ENCODE results near the gene NDUFB10.

NDUFB10 gene

DNA sequence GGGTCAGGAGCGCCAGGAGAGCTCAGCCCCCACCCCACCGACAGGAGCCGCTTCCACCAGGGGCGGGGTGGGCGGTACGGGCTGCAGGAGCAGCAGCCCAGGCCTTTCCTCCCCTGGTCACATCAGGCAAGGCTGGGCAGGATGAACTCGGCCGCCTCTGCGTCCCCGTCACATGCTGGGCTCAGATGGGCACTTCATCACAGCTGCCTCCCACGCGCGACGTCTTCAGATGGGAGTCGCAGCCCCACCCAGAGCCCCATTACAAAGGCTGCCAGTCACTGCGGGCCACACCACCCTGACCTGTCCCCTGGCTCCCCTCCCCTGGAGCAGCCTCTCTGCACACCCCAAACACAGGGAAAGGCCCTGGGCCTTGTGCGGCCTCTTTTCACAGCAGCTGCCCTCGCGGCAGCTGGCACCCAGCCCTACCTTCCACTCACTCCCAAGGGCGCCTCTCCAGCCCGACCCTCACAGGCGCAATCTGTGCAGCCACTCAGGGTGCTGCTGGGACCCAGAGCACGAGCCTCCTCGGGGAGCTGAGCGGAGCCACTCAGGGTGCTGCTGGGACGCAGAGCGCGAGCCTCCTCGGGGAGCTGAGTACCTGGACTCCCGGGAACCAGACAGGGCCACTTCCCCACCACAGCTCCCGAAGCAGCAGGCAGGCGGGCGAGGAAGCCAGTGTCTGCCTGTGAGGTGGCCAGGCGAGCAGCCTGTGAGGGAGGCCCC is 45.6 kb downstream of the NDUFB10 start:
- DNase-seq = no peak

DNA sequence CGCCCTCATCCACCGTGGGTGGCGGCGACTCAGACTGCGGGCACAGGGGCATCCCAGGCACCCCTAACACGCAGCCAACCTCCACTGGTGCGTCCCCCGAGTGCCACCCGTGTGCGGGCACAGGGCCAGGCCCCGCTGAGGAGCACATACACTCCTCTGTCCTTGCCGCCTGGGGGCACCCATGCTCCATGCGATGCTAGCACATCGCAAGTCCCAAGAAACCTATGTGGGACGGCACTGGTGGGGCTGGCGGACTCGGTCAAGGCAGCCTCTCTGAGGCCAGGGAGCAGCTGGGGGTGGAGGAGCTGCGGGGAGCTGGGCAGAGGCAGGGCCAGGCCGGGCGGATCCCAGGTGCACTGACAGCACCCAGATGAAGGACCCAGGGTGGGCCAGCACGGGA is 46.3 kb downstream of the NDUFB10 start:
- no peak for DNase-seq

DNA sequence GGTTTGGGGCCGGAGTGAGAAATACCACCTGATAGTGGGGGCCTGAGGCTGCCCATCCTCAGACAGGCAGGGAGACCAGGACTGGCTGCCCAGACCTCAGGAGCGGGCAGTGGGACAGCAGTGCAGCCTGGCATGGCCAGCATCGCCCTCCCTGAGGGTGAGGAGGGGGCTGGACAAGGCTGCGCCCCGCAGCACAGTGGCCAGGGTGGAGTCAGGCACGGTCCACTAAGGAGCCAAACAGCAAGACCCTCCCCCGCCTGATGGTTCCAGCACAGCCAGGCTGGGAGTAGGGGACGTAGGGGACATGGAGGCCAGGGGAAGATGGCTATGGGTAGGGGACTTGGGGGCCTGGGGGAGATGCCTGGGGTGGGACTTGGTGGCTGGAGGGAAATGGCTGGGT is 47.0 kb downstream of the NDUFB10 start:
- no peak for DNase-seq

DNA sequence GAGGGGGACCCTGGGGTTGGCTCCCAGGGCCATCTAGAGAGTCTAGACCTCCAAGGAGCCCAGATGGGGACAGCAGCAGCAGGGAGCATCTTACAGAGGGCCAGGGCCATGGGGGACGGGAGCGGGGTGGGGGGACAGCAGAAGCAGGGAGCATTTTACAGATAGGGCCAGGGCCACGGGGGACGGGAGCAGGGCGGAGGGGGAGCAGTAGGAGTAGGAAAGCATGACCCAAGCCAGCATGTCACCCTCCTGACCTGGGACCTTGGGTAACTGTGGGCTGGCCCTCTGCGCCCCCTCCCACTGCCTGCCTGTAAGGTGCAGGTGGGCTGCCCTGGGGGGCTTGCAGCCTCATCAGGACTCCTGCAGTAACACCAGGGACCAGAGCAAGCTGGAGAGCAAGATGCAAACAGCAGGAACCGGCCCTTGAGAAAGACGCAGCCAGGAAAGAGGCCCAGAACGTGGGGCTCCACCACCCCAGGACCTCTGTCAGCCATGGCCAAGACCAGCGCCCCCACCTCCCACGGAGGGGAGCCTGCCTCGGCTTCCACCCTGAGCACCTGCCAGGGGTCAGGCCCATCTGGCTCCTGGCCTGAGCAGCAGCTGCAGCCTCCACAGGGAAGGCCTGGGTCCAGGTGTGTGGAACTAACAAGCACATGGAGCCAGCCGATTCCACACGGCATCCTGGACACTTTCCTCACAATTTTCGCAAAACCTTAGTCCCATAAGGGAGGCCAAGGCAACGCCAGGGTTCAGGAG is 47.9 kb downstream of the NDUFB10 start:
- DNase-seq = no peak

DNA sequence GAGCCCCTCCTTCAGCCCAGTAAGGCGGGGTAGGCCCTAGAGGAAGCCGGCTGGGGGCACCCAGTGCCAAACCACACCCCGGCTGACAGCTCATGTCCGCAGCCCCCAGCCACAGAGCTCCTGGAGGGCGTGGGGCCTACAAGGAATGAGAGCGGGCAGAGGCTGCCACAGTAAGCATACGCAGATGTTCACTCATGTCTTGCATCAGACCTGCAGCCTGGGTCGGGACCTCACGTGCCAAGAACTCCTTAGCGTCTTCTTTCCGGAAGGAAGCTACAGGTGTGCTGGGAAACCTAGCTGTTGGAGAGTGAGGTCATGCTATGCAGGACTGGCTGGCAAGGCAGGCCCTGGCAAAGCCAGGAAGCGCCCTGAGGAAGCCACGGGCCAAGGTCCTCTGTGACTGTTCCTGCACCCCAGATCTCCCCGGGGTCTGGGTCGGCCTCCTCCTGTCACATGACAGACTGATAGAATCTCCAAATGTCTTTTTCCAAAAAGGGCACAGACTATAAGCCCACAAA is 48.7 kb downstream of the NDUFB10 start:
- DNase-seq = no peak

DNA sequence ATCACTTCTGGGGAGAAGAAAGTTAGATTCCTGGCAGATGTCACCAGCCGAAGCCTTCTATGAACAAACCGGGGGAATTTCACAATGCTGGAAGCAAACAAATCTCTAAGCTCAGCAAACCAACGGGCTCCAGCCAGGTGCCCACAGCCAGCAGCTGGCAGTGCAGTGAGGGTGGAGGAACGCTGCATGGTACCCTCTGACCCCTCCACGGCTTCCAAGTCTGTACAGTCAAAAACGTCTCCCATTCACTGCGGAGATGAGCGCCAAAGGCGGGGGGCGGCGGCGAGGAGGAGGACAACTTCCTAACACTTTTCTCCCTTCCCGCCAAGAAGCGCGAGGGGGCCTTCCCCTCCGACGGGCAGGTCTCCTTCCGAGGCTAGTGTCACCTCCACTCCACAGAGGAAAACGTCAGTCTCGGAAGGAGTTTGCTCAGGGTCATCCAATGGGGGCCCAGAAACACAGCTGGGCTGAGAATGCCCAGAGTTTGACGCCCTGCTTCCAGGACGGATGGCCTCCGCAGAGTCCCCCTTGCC is 49.4 kb downstream of the NDUFB10 start:
- no peak for DNase-seq

DNA sequence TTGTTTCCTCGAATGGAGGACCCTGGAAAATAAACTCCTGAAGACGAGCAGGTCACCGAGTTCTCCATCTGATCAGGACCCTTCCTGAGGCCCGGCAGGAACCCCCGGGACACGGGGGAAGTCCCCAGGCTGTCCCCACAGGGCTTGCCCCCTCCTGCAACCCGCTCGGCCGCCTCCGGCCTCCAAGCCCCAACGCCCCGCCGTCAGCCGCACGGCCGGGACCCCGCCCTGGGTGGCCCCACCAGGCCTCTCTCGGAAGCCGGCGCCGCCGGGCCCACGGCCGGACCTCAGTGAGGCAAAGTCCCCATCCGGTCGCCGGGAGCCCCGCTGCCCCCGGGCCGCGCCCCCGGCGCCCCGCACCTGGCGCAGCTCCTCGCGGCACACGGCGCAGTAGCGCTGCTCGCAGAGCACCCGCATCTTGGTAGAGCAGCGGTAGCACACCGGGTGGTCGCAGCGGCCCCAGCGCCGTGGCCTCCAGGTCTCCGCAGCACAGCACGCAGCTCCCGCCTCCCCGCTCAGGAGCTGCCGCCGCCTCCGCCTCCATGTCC is 49.9 kb downstream of the NDUFB10 start:
- no peak for DNase-seq

DNA sequence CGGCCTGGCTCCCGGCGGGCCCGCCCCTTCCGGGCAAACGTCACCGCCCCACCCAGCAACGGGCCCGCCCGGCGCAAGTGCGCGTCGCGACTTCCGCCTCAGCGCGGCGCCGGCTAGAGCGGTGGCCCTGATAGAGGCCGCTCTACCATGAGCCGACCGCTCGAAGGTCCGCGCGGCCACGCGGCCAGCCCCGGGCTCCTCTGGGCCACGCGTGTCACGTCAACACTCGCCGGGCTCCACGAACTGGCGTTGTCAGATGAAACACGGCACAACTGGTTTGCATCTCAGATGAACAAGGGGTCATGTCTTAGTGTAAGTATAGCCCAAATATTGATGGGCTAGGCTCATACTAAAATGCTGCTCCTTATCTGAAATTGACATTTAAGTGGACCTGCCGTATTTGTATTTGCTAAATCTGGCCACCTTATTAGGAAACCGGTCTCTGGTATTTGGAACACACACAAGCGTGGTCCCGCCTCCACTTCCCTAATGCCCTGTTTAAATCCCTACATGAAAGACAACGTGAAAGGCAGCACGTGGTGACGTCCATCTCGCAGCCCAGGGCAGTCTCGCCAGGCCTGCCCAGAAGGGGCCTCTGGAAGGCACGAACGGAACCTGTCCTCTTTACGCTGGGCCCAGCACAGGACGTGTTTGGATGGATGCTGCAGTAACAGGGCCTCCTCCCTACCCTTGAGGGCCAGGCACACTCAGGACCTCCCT is 50.6 kb downstream of the NDUFB10 start, which contains the start of gene ZNF598:
TSS of gene ZNF598 (minus strand) at position 31 of the 720 bp plus-strand sequence.
- DNase-seq = peak; percentile 75

Measured in central memory CD4-positive, alpha-beta T cell (primary cell).